Dermis blood vessel endothelial cell (primary cell): Measurements from ENCODE around the gene EXD3. TPM values are rescaled to one million over a fixed set of nuclear protein-coding genes. Genes with fewer than 3 reads are reported as not detected.
"Not testable (repeated sequence)": the region's sequence is repeated elsewhere in the genome, so short reads cannot be mapped to it uniquely, and the experiment has no call there.

Source experiments
- DNase-seq: peaks from one replicate; pipeline ENCODE4 v3.0.0; 2010
- total RNA-seq: library from RNA; depleted of rRNA; stranded (reverse); fragments of >200 nt; gene quantifications from 2 replicates; pipeline ENCODE4 v1.2.3, GENCODE V29; 2014

The EXD3 gene, protein sequence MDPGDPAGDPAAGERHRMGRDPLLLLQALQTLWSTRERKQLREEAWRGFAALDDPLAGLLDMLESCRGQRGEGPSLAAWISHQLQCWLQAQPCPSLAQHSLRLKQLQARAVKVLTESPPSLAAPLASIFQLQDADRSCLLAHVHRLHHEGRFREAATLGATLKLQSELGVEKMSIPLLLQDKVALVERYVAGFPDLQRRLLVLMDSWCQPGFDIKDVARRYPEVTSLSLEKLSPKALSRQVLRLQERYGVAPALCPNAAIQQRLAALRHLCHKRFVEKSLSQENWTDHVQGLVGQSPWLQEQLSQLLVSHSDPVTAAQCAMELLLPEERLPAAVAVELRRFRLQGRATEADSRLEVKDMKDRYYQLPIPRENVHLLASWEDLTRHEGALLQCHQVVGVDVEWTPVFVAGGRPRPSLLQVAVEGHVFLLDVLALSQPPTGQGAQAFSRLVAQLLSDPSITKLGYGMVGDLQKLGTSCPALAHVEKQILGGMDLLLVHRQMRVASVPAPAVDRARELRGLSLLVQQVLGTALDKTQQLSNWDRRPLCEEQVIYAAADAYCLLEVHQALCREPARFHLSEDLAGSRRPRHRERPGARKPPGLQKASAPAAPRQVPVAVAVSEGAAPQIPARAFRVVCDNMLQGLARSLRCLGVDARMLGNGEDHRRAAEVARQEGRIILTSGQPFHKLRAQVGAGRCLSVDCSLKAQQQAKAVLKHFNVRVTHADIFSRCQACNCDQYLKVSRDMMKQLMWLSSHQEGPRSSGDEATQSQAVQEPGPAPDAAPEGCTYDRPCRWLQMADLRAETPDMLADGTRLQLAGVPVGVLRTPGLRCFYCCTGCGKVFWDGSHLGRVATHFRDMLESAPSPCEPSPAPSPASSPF
- total RNA-seq, result 32.9 and 43.1 TPM in 2 replicates

DNA sequence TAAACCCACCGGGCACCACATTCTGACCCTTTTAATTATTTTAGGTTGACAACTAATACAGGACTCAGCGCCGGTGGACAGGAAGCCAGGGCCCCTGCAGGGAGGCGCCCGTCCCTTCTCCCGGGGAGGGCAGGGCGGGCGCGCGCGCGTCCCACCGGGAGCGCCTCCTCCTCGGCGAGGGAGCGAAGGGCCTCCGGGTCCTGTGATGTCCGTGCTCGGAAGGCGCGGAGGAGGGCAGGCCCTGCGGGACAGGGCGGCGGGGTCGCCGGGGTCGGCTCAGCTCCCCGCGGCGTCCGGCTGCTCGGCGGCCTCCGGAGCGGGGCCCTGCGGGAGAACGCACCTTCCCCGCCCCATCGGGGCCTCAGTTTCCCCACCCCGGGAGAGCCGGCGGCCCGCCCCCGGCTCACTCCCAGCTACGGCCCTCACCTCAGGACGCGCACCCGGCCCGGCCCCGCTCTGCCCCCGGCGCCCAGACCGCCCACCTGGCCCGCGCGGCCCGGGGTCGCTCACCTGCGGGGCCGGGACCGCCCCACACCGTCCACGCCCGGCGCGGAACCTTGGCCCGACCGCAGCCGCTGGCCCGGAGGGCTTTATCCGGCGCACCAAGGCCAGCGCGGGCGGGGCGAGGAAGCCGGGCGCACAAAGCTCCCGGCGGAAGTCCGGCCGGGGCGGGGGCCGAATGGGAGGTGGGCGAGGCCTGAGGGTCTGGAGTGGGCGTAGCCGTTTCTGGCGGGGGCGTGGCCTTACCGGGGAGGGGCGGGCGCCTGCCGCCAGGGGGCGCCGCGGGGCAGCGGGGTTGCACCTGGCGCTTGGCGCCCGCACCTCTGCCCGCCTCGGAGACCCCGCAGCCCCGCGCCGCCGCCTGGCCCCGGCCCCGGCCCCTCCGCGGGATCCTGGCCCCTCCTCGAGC, at the start of gene EXD3, which contains the start of gene NOXA1:
TSS of gene EXD3 (minus strand) at position 559 of the 910 bp plus-strand sequence. CDS start 27,805 bp downstream, outside the sequence.
TSS of gene NOXA1 (plus strand) at position 790 of the 910 bp plus-strand sequence. CDS start 137 bp downstream, outside the sequence.
- DNase-seq, result peak; percentile 96

DNA sequence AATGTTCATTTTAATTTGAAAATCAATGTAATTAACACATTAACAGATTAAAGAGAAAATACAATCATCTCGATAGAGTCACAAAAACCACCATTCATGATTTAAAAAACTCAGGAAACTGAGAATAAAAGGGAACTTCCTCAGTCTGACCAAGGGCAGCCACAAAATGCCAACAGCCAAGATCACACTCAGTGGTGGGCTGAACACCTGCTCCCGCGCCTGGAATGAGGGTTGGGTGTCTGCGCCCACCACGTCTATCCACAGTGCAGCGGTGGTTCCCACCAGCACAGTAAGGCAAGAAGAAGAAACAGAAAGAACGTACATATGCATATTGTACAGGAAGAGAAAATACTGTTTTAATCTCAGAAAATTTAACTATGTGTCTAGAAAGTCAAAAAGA, 47.8 kb upstream of the EXD3 start:
- peak; percentile 54 for DNase-seq

DNA sequence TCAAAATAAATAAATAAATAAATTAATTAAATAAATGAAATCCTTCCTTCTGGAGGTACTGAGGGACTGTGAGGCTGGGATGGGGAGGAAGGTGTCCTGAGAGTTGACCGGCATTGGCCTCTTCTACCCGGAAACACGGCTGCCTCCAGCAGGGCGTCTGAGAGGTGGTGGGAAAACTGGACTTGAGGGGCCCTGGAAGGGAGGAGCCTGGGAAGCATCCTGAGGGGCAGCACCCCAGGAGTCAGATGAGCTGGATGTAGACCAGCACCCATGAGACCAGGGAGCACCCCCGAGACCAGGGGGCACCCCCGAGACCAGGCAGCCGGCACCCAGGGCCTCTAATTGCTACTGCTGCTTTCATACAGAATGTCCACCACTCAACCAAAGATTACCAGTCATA, 44.9 kb upstream of the EXD3 start:
- DNase-seq, result no peak

DNA sequence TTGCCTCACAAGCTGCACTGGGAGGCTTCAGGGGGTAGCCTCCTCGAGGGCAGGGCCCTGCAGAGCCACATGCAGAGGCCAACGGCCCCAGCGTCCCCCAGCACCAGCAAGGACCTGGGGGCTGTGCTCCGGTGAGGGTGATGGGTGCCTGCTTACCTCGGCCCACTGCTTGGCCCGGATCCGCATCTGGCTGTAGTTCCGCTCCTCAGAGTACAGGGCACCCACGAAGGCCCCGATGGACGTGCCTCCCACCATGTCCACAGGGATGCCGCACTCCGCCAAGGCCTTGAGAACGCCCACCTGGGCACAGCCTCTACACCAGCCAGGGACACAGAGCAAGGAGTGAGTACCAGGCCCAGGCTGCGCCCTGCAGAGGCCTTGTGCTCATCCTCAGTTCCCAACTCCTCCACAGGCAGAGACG, 44.2 kb upstream of the EXD3 start:
- DNase-seq, result no peak

DNA sequence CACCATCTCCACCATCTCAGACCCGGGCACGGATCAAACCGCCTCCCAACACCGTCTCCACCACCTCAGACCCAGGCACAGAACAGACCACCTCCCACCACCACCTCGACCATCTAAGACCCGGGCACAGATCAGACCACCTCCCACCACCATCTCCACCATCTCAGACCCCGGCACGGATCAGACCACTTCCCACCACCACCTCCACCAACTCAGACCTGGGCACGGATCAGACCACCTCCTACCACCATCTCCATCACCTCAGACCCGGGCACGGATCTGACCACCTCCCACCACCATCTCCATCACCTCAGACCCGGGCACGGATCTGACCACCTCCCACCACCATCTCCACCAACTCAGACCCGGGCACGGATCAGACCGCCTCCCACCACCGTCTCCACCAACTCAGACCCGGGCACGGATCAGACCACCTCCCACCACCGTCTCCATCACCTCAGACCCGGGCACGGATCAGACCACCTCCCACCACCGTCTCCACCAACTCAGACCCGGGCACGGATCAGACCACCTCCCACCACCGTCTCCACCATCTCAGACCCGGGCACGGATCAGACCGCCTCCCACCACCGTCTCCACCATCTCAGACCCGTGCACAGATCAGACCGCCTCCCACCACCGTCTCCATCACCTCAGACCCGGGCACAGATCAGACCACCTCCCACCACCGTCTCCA, 43.6 kb upstream of the EXD3 start:
- not testable (repeated sequence) for DNase-seq

DNA sequence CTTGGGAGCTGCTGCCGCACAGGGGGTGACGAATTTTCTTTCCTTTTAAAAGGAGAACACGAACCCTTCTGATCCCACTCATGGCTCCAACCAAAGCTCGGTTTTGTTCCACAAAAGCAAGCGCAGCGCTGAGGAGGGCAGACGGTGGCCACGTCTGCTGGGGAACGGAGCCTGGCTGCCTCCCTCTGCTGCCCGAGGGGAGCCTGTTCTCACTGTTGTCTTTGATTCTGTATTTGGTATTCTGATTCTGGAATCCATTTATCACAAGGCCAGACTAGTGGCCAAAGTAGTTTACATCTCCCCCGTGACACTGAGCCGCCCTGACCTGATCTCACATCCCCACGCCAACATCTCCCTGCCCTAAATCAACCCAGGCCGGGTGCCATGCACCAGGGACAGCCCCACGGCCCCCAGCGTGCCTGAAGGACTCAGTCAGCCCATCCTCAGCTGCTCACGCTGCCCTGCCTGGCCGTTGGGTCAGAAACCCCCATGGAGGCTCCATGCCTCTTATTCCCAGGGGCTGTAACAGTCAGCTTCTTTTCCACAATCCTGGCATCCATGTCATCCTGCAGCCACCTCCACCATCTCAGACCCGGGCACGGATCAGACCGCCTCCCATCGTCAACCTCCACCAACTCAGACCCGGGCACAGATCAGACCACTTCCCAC, 42.9 kb upstream of the EXD3 start:
- DNase-seq, result no peak

DNA sequence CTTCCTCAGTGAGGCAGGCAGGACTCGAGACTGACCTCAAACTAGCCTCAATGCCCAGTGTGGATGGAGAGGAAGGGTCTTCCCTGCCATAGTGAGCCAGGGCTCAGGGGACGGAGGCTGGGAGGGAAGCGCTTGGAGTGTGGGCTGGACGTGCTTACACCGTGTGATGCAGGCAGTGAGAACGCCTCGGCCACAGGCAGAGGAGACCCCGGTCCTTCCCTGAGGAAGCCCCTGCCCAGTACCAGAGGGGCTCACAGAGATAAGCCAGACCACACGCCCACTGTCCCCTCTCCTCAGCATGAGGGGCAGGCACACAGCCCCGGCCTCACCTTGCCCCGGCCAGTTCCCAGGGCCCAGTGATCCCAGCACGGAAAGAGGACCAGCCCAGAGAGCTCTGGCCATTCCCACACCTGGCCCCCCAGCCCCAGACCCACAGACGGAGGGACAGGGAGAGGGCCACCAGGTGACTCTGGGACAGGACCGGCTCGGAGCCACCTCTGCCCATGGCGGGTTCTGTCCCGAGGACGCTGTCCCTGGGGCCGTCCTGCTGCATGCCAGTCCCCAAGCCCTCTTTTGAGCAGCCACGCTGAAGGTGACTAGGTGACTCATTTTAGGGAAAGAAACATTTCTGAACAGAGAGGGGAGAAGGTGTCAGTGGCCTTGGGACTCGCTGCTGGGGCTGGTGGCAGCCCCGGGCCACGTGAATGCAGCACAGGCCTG, 42.2 kb upstream of the EXD3 start:
- DNase-seq, result no peak

DNA sequence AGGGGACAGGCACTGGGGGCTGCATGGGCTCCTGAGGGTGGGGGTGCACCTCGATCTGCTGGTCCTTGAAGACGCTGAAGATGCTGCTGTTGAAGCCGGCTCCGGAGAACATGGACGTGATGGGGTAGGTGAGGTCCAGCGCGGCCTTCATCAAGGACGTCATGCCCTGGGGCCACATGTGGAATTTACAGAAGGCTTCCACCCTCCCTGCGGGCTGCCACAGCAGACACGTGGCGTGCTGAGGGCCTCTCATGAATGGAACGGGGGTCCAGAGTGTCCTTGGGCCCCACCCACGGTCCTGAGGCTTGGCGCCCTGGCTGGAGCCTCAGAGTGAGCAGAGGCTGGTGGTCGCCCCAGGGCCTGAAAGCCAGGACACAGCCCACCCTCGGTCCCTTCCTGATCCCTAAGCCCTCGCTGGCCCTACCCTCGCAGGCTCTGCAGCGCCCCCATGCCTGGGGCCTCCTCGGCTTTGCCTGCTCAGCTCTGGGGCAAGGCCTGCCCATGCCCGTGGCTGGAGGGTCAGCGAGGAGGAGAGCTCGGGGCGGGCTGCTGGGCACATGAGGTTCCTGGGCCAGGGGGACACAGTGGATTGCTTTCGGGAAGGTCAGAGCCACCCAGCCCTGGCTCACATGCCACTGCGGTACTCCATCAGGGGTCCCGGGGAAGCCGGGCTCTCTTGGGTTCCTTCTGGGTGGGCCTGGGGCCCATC, 41.5 kb upstream of the EXD3 start:
- no peak for DNase-seq

DNA sequence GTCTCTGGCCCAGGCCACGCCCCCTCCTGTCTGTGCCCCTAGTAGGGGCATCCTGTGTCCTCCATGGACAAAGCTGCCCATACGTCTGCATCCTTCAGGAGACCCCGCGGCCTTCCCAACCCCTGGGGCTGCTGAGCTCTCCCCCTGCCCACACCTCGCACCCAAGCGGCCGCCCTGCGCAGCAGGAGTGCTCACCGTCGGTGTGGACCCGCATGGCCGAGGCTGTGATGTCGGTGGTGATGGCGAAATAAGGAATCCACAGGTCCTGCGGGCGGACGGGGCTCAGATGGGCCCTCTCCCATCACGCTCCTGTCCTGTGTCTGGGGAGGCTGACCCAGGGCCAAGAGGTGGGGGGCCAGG, 40.9 kb upstream of the EXD3 start:
- no peak for DNase-seq

DNA sequence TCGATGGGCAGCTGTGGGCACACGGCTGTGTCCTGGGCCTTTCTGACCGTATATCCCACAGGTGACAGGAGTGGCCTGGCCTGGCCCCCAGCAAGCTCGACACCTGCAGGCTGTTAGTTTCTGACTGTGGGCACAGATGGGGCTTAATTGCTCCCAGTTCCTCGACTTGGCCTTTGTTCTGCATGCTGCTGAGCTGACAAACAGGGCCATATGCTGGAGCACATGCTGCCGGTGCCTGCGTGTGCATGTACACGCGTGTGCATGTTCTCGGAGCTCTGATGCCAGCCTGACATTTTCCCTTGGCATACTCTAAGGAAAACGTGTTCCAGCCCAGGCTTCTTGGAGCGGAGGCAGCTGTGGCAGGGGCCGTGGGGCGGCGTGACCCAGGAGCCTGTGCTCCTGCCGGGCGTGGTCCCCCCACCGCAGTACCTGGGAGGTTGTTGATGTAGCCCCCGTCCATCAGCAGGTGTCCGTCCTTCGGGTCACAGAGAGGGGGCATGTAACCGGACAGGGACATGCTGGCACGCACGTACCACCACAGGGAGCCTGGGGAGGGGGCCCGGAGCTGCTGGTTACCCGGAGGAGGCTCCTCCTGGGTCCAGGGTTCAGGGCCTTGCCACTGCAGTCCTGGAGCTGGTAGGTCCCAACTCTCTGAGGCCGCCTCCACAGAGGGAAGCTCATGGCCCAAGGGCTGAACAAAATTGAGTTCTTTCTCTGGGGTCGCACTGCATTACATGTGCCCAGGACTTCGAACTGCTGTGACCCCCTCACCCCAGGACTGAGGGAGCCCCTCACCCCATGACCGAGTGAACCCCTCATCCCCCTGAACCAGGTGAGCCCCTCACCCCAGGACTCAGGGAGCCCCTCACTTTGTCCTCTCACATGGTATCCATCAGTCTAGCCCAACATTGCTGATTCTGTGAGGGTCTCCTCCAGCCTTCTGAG, 40.3 kb upstream of the EXD3 start:
- no peak for DNase-seq

DNA sequence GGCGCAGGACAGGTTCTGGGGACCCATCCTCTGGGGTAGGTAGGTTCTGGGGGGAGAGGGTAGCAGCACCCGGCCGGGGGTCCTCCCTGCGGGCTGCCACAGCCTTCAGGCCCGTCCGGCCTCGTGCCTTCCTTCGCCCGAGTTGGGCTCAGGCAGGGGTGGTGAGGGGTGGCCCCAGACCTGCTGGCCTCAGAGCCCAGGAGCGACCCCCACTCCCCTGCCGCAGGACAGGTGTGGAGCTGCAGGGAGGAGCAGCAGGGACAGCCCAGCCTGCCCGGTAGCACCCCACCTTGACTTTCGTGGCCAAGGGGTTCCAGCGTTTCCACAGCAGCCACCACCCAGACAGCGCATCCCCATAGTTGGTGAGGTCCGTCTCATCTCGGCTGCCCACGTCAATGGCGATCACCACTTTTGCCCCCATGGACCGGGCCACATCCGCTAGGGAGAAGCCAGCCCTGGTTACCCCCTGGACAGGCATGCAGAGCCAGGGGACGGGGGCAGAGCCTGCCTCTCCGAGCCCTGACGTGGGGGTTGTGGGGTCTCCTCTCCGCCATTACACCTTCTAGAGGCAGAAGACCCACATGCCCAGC, 39.5 kb upstream of the EXD3 start:
- no peak for DNase-seq

DNA sequence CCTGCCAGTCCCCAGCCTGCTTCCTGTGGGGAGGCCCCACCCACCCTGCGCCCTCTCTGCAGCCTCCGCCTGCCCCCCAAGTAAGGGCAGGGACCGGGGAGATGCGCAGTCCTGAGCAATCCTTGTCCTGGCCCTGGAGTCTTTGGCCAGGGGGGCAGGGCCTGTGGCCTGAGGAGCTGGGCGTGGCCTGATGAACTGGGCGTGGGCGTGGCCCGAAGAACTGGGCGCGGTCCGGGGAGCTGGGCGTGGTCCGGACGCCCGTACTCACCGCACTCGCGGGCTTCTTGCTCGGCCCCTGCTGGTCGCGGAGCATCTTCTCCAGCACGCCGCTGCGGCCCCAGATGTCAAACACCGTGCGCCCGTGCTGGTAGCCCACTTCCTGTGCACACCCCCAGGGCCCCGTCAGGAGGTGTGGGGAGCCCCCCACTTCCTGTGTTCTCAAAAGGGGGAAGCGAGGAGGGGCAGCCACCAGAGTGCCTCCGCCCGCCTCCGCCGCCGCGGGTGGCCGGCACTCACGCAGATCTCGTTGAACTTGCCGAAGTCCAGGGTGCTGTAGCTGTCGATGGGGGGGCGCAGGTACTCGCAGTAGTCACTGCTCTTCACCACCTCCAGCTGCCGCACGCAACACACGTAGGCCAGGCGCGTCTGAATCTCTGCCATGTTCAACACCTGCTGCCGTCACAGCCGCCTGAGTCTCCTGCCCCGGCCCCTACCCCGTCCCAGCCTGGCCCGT, 38.9 kb upstream of the EXD3 start:
- DNase-seq, result peak; percentile 45

DNA sequence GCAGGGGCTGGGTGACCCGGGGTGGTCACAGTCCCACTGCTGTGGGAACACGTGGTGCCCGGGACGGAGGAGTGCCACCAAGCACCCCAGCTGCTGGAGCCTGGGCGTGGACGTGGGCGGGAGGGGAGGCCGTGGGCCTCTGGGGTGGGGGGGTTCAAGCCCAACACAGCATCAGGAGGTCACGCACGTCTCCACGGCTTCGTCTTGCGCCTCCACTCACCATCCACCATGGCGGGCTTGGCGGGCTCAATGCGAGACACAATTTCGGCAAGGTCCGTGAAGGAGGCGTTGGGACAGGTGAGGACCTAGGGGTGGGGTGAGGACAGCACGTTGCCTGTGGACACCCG, 38.3 kb upstream of the EXD3 start:
- no peak for DNase-seq

DNA sequence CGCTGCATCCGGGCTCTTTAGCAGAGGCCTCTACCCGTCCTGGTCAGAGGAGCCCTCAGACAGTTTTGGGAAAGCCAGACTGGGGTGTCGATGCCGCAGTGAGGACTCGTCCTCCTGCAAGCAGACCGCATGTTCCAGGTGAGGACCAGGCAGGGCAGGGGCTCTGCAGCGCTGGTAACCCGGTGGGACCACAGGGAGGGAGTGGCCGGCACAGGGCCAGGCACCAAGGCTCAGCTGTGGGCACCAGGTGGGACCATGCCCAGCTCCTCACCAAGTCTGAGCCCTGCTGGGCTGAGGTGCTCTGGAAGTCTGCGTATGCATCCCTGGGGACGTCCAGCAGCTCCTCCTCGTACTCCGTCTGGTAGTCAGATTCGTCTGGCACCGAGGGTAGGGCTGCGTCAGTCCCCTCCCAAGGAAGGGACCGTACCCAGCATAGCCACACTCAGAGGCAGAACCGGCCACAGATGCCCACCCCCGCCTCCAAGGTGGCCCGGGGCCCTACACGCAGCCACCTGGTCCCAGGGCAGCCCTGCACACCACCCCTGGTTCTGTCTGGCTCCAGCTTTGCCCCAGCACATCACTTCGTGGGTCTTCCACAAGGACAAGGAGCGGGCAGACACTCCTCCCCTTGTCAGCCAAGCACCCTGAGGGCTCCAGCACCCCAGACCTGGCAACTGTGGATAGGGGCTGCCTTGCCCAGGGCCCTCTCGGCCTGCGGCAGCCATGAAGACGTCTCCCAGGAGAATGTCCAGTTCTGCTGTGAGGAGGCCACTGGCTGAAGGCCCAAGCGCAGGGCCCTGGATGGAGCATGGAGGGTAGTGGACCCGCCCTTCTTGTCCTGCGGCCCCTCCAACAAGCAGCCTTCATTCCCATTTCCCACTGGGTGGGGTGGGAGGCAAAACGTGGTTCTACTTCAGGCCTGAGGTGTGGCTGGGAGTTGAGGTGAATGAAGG, 37.7 kb upstream of the EXD3 start:
- DNase-seq, result no peak

DNA sequence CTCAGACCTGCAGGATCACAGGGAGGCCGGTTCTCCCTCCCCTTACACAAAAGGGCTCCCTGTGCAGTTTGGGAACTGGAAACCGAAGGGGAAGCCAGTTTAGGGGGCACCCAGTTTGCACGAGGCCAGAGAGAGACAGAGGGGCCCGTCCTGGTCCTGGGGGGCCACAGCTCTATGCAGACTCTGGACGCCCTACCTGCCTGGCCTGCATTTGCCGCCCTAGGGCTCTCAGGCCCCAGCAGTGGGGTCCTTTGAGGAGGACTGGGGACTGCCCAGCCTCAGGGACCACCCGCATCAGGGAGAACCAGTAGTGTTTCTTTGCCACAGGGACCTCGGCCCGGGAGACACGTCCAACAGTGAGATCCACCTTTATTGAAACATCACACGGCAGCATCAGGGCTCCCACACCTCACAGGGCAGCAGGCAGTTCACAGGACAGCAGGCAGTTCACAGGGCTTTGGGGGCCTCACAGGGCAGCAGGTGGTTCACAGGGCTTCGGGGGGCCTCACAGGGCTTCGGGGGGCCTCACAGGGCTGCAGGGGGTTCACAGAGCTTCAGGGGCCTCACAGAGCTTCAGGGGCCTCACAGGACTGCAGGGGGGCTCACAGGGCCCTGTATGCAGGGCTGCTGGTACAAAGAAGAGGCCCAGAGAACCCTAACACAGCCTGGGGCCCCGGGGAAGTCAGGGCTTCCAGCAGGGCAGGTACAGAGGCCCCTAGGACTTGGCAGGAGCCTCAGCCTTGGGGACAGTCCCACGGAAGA, 36.8 kb upstream of the EXD3 start:
- DNase-seq, result no peak

DNA sequence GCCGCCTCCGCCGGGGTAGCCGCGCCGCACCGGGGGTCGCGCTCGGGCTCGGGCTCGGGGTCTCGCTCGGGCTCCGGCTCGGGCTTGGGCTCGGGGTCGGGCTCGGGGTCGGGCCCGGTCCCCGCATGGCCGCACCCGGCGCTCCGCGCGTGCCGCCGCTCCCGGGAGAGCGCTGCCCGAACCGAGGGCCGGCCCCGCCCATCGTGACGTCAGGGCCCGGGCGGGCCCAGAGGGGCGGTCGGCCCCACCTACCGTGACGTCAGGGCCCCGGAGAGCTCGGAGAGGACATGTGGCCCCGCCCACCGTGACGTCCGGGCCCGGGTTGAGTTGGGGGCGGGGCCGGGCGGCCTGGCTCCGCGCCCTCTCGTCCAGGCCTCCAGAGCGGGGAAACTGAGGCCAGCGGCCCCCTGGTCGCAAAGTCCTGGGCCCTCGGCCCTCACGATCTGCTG, 36.2 kb upstream of the EXD3 start, which contains the start of gene NSMF:
TSS of gene NSMF (minus strand) at position 183 of the 449 bp plus-strand sequence. CDS start 232 bp downstream, outside the sequence.
- DNase-seq, result peak; percentile 94
